ENCODE measurements around the gene SVEP1.

Gene SVEP1

DNA sequence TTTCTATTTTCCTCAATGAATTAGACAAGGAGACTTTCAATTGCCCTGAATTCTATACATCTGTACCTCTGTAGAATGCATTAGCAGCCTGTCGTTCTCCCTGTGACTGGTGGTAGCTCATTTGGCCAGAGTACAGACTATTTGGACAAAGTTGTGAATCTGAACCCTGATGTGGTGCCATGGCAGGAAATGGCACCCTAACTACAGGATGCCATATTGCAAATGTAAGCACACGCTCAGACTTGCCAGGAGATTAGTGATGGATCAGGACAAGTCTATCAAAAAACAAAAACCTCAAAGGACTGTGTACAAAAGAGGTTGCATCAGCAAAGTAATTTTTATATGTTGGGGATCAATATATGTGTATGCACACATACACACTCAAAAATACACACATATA is 58.3 kb downstream of the SVEP1 start:
- ATAC-seq: no peak
- TF ChIP-seq ZC3H10 (CRISPR knock-in tag; IDR thresholded peaks at IDR 0.05): no peak

DNA sequence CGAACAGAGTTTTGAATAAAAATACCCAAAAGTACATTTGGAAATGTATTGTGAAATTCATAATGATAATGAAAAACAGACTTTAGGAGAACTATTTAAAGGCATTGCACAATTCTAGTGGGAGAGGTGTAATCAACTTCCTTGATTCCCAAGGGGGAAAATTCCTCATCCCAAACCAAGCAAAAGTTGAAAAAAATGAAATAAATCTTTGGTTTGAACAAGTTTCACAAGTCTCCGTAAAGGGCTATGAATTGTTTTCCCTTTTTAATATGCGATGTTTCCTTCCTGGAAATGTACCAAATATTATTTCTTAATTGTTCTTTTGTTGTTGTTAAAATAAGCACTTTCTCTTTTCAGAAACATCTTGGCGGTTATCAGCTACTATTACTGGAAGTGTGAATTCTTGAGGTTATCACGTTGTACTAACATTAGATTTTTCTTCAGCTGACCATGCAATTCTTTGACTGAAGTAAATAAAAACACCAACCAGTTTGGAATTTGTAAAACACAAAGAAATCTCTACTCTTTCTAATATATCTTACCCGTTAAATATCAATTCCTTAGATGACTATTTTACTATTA is 59.3 kb downstream of the SVEP1 start:
- ATAC-seq: no peak
- TF ChIP-seq CSDC2 (CRISPR knock-in tag; IDR thresholded peaks at IDR 0.05): no peak
- no peak for TF ChIP-seq ISL1 (CRISPR knock-in tag; IDR thresholded peaks at IDR 0.05)
- no peak for TF ChIP-seq ZNF8 (CRISPR knock-in tag; IDR thresholded peaks at IDR 0.05)
- no peak for TF ChIP-seq ESRRG (CRISPR knock-in tag; IDR thresholded peaks at IDR 0.05)
- TF ChIP-seq PPARA (CRISPR knock-in tag; IDR thresholded peaks at IDR 0.05; ENCODE audit: borderline replicate concordance): no peak
- TF ChIP-seq ZNF70 (CRISPR knock-in tag; IDR thresholded peaks at IDR 0.05): no peak
- TF ChIP-seq, protein P1, sequence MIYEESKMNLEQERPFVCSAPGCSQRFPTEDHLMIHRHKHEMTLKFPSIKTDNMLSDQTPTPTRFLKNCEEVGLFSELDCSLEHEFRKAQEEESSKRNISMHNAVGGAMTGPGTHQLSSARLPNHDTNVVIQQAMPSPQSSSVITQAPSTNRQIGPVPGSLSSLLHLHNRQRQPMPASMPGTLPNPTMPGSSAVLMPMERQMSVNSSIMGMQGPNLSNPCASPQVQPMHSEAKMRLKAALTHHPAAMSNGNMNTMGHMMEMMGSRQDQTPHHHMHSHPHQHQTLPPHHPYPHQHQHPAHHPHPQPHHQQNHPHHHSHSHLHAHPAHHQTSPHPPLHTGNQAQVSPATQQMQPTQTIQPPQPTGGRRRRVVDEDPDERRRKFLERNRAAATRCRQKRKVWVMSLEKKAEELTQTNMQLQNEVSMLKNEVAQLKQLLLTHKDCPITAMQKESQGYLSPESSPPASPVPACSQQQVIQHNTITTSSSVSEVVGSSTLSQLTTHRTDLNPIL (CRISPR knock-in tag; IDR thresholded peaks at IDR 0.05; ENCODE audit: low read depth): no peak

DNA sequence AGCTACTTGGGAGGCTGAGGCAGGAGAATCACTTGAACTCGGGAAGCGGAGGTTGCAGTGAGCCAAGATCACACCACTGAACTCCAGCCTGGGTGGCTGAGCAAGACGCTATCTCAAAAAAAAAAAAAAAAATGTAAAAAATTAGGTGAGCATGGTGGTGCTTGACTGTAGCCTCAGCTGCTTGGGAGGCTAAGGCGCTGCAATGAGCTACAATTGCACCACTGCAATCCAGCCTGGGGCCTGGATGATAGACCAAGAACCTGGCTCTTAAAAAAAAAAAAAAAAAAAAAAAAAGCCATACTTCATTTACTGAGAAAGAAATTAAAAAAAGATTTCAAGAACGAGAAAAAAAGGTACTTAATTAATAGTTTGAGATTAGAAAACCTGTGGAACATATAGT is 62.1 kb downstream of the SVEP1 start:
- no peak for ATAC-seq
- TF ChIP-seq, protein P2, sequence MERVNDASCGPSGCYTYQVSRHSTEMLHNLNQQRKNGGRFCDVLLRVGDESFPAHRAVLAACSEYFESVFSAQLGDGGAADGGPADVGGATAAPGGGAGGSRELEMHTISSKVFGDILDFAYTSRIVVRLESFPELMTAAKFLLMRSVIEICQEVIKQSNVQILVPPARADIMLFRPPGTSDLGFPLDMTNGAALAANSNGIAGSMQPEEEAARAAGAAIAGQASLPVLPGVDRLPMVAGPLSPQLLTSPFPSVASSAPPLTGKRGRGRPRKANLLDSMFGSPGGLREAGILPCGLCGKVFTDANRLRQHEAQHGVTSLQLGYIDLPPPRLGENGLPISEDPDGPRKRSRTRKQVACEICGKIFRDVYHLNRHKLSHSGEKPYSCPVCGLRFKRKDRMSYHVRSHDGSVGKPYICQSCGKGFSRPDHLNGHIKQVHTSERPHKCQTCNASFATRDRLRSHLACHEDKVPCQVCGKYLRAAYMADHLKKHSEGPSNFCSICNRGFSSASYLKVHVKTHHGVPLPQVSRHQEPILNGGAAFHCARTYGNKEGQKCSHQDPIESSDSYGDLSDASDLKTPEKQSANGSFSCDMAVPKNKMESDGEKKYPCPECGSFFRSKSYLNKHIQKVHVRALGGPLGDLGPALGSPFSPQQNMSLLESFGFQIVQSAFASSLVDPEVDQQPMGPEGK (CRISPR knock-in tag; IDR thresholded peaks at IDR 0.05; ENCODE audit: borderline replicate concordance): no peak
- TF ChIP-seq, protein P1 (CRISPR knock-in tag; IDR thresholded peaks at IDR 0.05; ENCODE audit: low read depth): no peak
- TF ChIP-seq ISL1 (CRISPR knock-in tag; IDR thresholded peaks at IDR 0.05): no peak
- TF ChIP-seq BACH2 (CRISPR knock-in tag; IDR thresholded peaks at IDR 0.05; ENCODE audit: borderline replicate concordance): no peak
- no peak for TF ChIP-seq PPARA (CRISPR knock-in tag; IDR thresholded peaks at IDR 0.05; ENCODE audit: borderline replicate concordance)

DNA sequence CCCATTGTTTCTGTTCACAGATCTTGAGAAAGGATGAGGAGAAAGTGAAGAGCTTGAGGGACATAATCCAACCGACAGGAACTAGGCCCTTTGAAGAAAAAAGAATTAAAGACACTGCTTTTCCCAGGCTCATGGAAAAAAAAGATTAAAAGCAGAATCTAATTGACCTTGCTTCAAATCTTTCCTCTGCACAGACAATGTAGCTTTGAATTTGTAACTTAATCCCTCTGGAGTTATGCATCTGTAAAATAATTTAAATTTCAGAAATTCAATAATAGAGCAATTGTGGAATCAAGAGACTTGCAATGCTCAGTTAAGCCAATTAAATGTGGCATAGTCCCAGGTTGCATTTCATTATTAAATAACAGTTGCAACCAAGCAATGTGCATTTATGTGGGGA is 64.6 kb downstream of the SVEP1 start:
- TF ChIP-seq, protein P3, sequence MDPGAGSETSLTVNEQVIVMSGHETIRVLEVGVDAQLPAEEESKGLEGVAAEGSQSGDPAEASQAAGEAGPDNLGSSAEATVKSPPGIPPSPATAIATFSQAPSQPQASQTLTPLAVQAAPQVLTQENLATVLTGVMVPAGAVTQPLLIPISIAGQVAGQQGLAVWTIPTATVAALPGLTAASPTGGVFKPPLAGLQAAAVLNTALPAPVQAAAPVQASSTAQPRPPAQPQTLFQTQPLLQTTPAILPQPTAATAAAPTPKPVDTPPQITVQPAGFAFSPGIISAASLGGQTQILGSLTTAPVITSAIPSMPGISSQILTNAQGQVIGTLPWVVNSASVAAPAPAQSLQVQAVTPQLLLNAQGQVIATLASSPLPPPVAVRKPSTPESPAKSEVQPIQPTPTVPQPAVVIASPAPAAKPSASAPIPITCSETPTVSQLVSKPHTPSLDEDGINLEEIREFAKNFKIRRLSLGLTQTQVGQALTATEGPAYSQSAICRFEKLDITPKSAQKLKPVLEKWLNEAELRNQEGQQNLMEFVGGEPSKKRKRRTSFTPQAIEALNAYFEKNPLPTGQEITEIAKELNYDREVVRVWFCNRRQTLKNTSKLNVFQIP (CRISPR knock-in tag; IDR thresholded peaks at IDR 0.05; ENCODE audit: borderline replicate concordance, low read depth): no peak
- TF ChIP-seq ZC3H10 (CRISPR knock-in tag; IDR thresholded peaks at IDR 0.05) (no peak), ZFP3 (CRISPR knock-in tag; IDR thresholded peaks at IDR 0.05) (no peak), ESRRG (CRISPR knock-in tag; IDR thresholded peaks at IDR 0.05) (no peak), OSR1 (CRISPR knock-in tag; IDR thresholded peaks at IDR 0.05) (no peak), ZFP30 (CRISPR knock-in tag; IDR thresholded peaks at IDR 0.05) (no peak), ZNF8 (CRISPR knock-in tag; IDR thresholded peaks at IDR 0.05) (no peak), ZNF565 (CRISPR knock-in tag; conservative IDR thresholded peaks at IDR 0.05; ENCODE audit: low read depth) (no peak), ISL1 (CRISPR knock-in tag; IDR thresholded peaks at IDR 0.05) (no peak), ZNF70 (CRISPR knock-in tag; IDR thresholded peaks at IDR 0.05) (no peak), GLIS3 (CRISPR knock-in tag; IDR thresholded peaks at IDR 0.05) (no peak), TCF4 (CRISPR knock-in tag; IDR thresholded peaks at IDR 0.05; ENCODE audit: borderline replicate concordance) (no peak), ARNTL (CRISPR knock-in tag; IDR thresholded peaks at IDR 0.05; ENCODE audit: borderline replicate concordance, low read depth) (no peak), CSDC2 (CRISPR knock-in tag; IDR thresholded peaks at IDR 0.05) (no peak), BACH2 (CRISPR knock-in tag; IDR thresholded peaks at IDR 0.05; ENCODE audit: borderline replicate concordance) (no peak)
- TF ChIP-seq, protein P2 (CRISPR knock-in tag; IDR thresholded peaks at IDR 0.05; ENCODE audit: borderline replicate concordance): no peak
- no peak for ATAC-seq

Measured in SK-N-SH treated with all-trans-retinoic acid at 6 μM for 48 hours (cell line).